ENCODE results near the gene RREB1. TPM values are rescaled to one million over a fixed set of nuclear protein-coding genes. Genes with fewer than 3 reads are reported as not detected.

The RREB1 gene
- polyA plus RNA-seq, 2 of the 4 experiments (the other 2 are of a cell fraction), result 2.2 to 5.0 TPM

- Histone ChIP-seq H3K4me1 (peaks cover 14% of the 10 kb centered on the region), H3K9me3 (no peaks in the 10 kb centered on the region), H3K4me3 (no peak overlapping the region), H3K4me2 (no peak overlapping the region), H3K27ac (no peak overlapping the region)
- POLR2A ChIA-PET, result no interaction called here
- CTCF ChIA-PET, result interaction anchor here (0.8 kb wide), 1 partner anchor 7 kb away, joined by 3 read pairs; no protein-coding TSS in a partner anchor
- FAIRE-seq (no peak), DNase-seq (ENCODE audit: low read depth in 1 of 2, low spot score in 1 of 2) (no peak), ATAC-seq (no peak)
- 91% methylated on average over 5 of the region's 6 CpGs for WGBS (ENCODE audit: missing lambda C conversion rate)
- TF ChIP-seq ZC3H11A (IDR thresholded peaks at IDR 0.05), result peak; percentile 53; the same call in 1 of the 2 replicates
- TF ChIP-seq JUNB (IDR thresholded peaks at IDR 0.05), result no peak
Measured at GRCh38 chr6:7060769-7061516, 46.8 kb upstream of the RREB1 start.

GRCh38 chr6:7062451-7063162 is 45.2 kb upstream of the RREB1 start:
- Histone ChIP-seq H3K4me1 (peaks cover 14% of the 10 kb centered on the region), H3K4me3 (no peak overlapping the region), H3K27ac (no peak overlapping the region), H3K9me3 (no peaks in the 10 kb centered on the region), H3K4me2 (no peak overlapping the region)
- no peak for DNase-seq (ENCODE audit: low read depth in 1 of 2, low spot score in 1 of 2)
- 85% methylated on average over 11 of the region's 11 CpGs for WGBS (ENCODE audit: missing lambda C conversion rate)
- FAIRE-seq, result no peak
- ChIA-PET CTCF (no interaction called here), POLR2A (no interaction called here)
- no peak for TF ChIP-seq RFX5 (IDR thresholded peaks at IDR 0.05)
- no peak for TF ChIP-seq RNF2 (IDR thresholded peaks at IDR 0.05; ENCODE audit: borderline replicate concordance, low read depth)
- TF ChIP-seq ZSCAN20 (CRISPR knock-in tag; IDR thresholded peaks at IDR 0.05), result no peak
- TF ChIP-seq ATOH8 (CRISPR knock-in tag; IDR thresholded peaks at IDR 0.05; ENCODE audit: low read depth), result no peak
- no peak for TF ChIP-seq ZFP36 (IDR thresholded peaks at IDR 0.05; ENCODE audit: borderline replicate concordance, partially characterized antibody)
- TF ChIP-seq CEBPB (IDR thresholded peaks at IDR 0.05), result no peak
- TF ChIP-seq CTCF (IDR thresholded peaks at IDR 0.05), result no peak
- no peak for TF ChIP-seq BCL3 (IDR thresholded peaks at IDR 0.05)
- no peak for TF ChIP-seq RARB (CRISPR knock-in tag; IDR thresholded peaks at IDR 0.05)
- no peak for TF ChIP-seq POLR2AphosphoS2 (conservative IDR thresholded peaks at IDR 0.05; ENCODE audit: low read length)
- no peak for TF ChIP-seq EHF (CRISPR knock-in tag; IDR thresholded peaks at IDR 0.05)
- TF ChIP-seq TP53 (CRISPR knock-in tag; IDR thresholded peaks at IDR 0.05), result no peak
- no peak for TF ChIP-seq ESRRA (IDR thresholded peaks at IDR 0.05; ENCODE audit: borderline replicate concordance, low read length)
- no peak for TF ChIP-seq HES2 (IDR thresholded peaks at IDR 0.05)
- TF ChIP-seq E2F6 (IDR thresholded peaks at IDR 0.05; ENCODE audit: borderline replicate concordance, low read depth), result no peak
- no peak for TF ChIP-seq PHF8 (IDR thresholded peaks at IDR 0.05; ENCODE audit: borderline replicate concordance, low read depth)
- TF ChIP-seq JUN (IDR thresholded peaks at IDR 0.05), result no peak
- no peak for TF ChIP-seq ZNF302 (CRISPR knock-in tag; IDR thresholded peaks at IDR 0.05)
- ATAC-seq, result no peak
